IMR-90 (cell line): ENCODE results near the gene SNX22. TPM values are rescaled to one million over a fixed set of nuclear protein-coding genes. Genes with fewer than 3 reads are reported as not detected.
A peak's percentile ranks its signal among the peaks of the same experiment; 100 is the strongest.

Experiments used
- ATAC-seq: fragments of 200-7000 bp; cut with Tn5 transposase; 2 replicates; pipeline ENCODE4 v1.9.1; 2020; ENCODE audit warnings: low read depth, mild to moderate bottlenecking, moderate library complexity
- BruUV-seq: library from RNA; stranded (reverse); fragments of 400-500 nt; replicated peaks from 2 replicates; lab custom pipeline; 2021; lab: Mats Ljungman, UMichigan
- CTCF ChIA-PET: fragments of 300-600 bp; formaldehyde crosslinking; extraction: SDS; loops from one replicate; lab custom pipeline; 2021; ENCODE audit warnings: antibody characterized with exemption; lab: Yijun Ruan, JAX
- POLR2A ChIA-PET: fragments of 300-600 bp; sonication (Branson Sonifier 250); formaldehyde crosslinking; loops from one replicate; lab custom pipeline; 2022; ENCODE audit warnings: antibody characterized with exemption; ENCODE audit not compliant: unreplicated experiment; lab: Charles Lee
- DNase-seq: peaks from one replicate; pipeline ENCODE4 v3.0.0; 2013
- H2AFZ ChIP-seq: replicated peaks from 2 replicates; pipeline ENCODE3; 2013; ENCODE audit warnings: low read length, mild to moderate bottlenecking; ENCODE audit not compliant: poor library complexity
- H2AK5ac ChIP-seq: 2 replicates; pipeline ENCODE4 v1.6.1; 2013; ENCODE audit warnings: low read depth, low read length, inconsistent platforms
- H2AK9ac ChIP-seq: replicated peaks from 2 replicates; pipeline ENCODE3; 2013; ENCODE audit warnings: mild to moderate bottlenecking, low read depth, low read length, moderate library complexity; ENCODE audit not compliant: poor library complexity
- H2BK120ac ChIP-seq: 2 replicates; pipeline ENCODE4 v1.6.1; 2013; ENCODE audit warnings: low read depth, low read length, inconsistent platforms
- H2BK15ac ChIP-seq: 3 replicates; pipeline ENCODE4 v1.6.1; 2013; ENCODE audit warnings: low read depth, low read length, inconsistent platforms
- H2BK20ac ChIP-seq: 2 replicates; pipeline ENCODE4 v1.6.1; 2013; ENCODE audit warnings: low read depth, mild to moderate bottlenecking, inconsistent platforms, low read length, moderate library complexity
- H2BK5ac ChIP-seq: 2 replicates; pipeline ENCODE4 v1.6.1; 2013; ENCODE audit warnings: mild to moderate bottlenecking, low read depth, low read length, inconsistent platforms; ENCODE audit not compliant: poor library complexity, severe bottlenecking
- H3K14ac ChIP-seq: replicated peaks from 2 replicates; pipeline ENCODE4 v1.6.1; 2013; ENCODE audit warnings: low read depth, low read length, inconsistent platforms
- H3K18ac ChIP-seq: 2 replicates; pipeline ENCODE4 v1.6.1; 2013; ENCODE audit warnings: low read depth, low read length, control low read depth
- H3K23ac ChIP-seq: 2 replicates; pipeline ENCODE4 v1.6.1; 2013; ENCODE audit warnings: low read depth, low read length, inconsistent platforms
- H3K27ac ChIP-seq: 2 replicates; pipeline ENCODE4 v1.5.1; 2013; ENCODE audit warnings: mild to moderate bottlenecking, control low read depth, low read length; ENCODE audit not compliant: insufficient read depth
- H3K27me3 ChIP-seq: 2 replicates; pipeline ENCODE4 v1.6.1; 2013; ENCODE audit warnings: low read length; ENCODE audit not compliant: control insufficient read depth, insufficient read depth
- H3K36me3 ChIP-seq: 2 replicates; pipeline ENCODE4 v1.6.1; 2013; ENCODE audit warnings: low read length, mixed read lengths; ENCODE audit not compliant: control insufficient read depth, insufficient read depth
- H3K4ac ChIP-seq: 2 replicates; pipeline ENCODE4 v1.6.1; 2013; ENCODE audit warnings: low read depth, low read length, inconsistent platforms
- H3K4me1 ChIP-seq: 2 replicates; pipeline ENCODE4 v1.6.1; 2013; ENCODE audit warnings: low read length, mixed read lengths; ENCODE audit not compliant: control insufficient read depth, insufficient read depth
- H3K4me2 ChIP-seq: 2 replicates; pipeline ENCODE4 v1.6.1; 2013; ENCODE audit warnings: low read depth, mild to moderate bottlenecking, control low read depth, low read length, moderate library complexity
- H3K4me3 ChIP-seq: 2 replicates; pipeline ENCODE4 v1.5.1; 2013; ENCODE audit warnings: low read depth, mild to moderate bottlenecking, control low read depth, low read length, moderate library complexity; ENCODE audit not compliant: insufficient read depth
- H3K56ac ChIP-seq: 2 replicates; pipeline ENCODE4 v1.6.1; 2013; ENCODE audit warnings: low read length, inconsistent platforms; ENCODE audit not compliant: insufficient read depth; ENCODE audit errors: extremely low read depth
- H3K79me1 ChIP-seq, 2 experiments: 2 replicates each; pipeline ENCODE4 v1.6.1; 2013; ENCODE audit warnings: low read length in 2 of 2, inconsistent platforms in 1 of 2, low read depth in 1 of 2
- H3K9ac ChIP-seq: 2 replicates; pipeline ENCODE4 v1.6.1; 2013; ENCODE audit warnings: low read depth, low read length, control low read depth
- H3K9me1 ChIP-seq: 2 replicates; pipeline ENCODE4 v1.6.1; 2013; ENCODE audit warnings: low read length, inconsistent platforms; ENCODE audit not compliant: insufficient read depth
- H3K9me3 ChIP-seq: 2 replicates; pipeline ENCODE4 v1.6.1; 2013; ENCODE audit warnings: low read length; ENCODE audit not compliant: control insufficient read depth, insufficient read depth
- H4K20me1 ChIP-seq: 2 replicates; pipeline ENCODE4 v1.6.1; 2013; ENCODE audit warnings: low read length, inconsistent platforms; ENCODE audit not compliant: insufficient read depth
- H4K5ac ChIP-seq: 2 replicates; pipeline ENCODE4 v1.6.1; 2013; ENCODE audit warnings: mild to moderate bottlenecking, low read depth, low read length, control low read depth
- H4K8ac ChIP-seq, 2 experiments: 2 replicates each; pipeline ENCODE4 v1.6.1; 2013; ENCODE audit warnings: low read depth in 2 of 2, low read length in 2 of 2, control low read depth in 1 of 2, inconsistent platforms in 1 of 2
- H4K91ac ChIP-seq: 2 replicates; pipeline ENCODE4 v1.6.1; 2013; ENCODE audit warnings: low read depth, low read length, inconsistent platforms; ENCODE audit not compliant: insufficient read depth
- BHLHE40 ChIP-seq: fragments of 150-350 bp; IDR thresholded peaks from 2 replicates; pipeline ENCODE4 v1.6.1; 2016; ENCODE audit warnings: mild to moderate bottlenecking, low read depth, low read length
- CEBPB ChIP-seq: IDR thresholded peaks from 2 replicates; pipeline ENCODE4 v1.6.1; 2012; ENCODE audit warnings: low read depth, low read length, improper control_type of control experiment
- CHD1 ChIP-seq: IDR thresholded peaks from 2 replicates; pipeline ENCODE4 v1.6.1; 2012; ENCODE audit warnings: low read depth, low read length, improper control_type of control experiment
- ELK1 ChIP-seq: fragments of 150-350 bp; IDR thresholded peaks from 2 replicates; pipeline ENCODE4 v1.6.1; 2016; ENCODE audit warnings: low read depth, mild to moderate bottlenecking, low read length, moderate library complexity, borderline replicate concordance
- FOS ChIP-seq: fragments of 150-350 bp; IDR thresholded peaks from 2 replicates; pipeline ENCODE4 v1.6.1; 2016; ENCODE audit warnings: low read depth, low read length
- MAFK ChIP-seq: IDR thresholded peaks from 2 replicates; pipeline ENCODE4 v1.6.1; 2012; ENCODE audit warnings: low read depth, low read length, improper control_type of control experiment
- MAZ ChIP-seq: IDR thresholded peaks from 2 replicates; pipeline ENCODE4 v1.6.1; 2012; ENCODE audit warnings: low read depth, mild to moderate bottlenecking, low read length, improper control_type of control experiment, moderate library complexity, borderline replicate concordance
- MXI1 ChIP-seq: IDR thresholded peaks from 2 replicates; pipeline ENCODE4 v1.6.1; 2012; ENCODE audit warnings: low read depth, mild to moderate bottlenecking, low read length, moderate library complexity, borderline replicate concordance
- NFE2L2 ChIP-seq: fragments of 150-350 bp; IDR thresholded peaks from 2 replicates; pipeline ENCODE4 v1.6.1; 2016; ENCODE audit warnings: low read depth, mild to moderate bottlenecking, low read length
- POLR2A ChIP-seq: IDR thresholded peaks from 2 replicates; pipeline ENCODE4 v1.6.1; 2012; ENCODE audit warnings: mild to moderate bottlenecking, low read depth, low read length
- RCOR1 ChIP-seq: IDR thresholded peaks from 2 replicates; pipeline ENCODE4 v1.6.1; 2012; ENCODE audit warnings: mild to moderate bottlenecking, low read length, improper control_type of control experiment; ENCODE audit not compliant: insufficient replicate concordance
- USF2 ChIP-seq: fragments of 150-350 bp; IDR thresholded peaks from 2 replicates; pipeline ENCODE4 v1.6.1; 2017; ENCODE audit warnings: mild to moderate bottlenecking, antibody characterized with exemption, low read length, low read depth
- WGBS, 2 experiments: methylation state at CpG; one replicate each; pipeline versions ENCODE4 v1.1.5 to v1.1.7; 2013; ENCODE audit warnings: missing lambda C conversion rate in 2 of 2; ENCODE audit not compliant: insufficient read length in 1 of 2; ENCODE audit errors: extremely low coverage in 2 of 2; 5-methylcytosine and 5-hydroxymethylcytosine counted together
- dilution Hi-C: fragments of 300-500 bp; cut with HindIII; formaldehyde crosslinking; loops from one replicate; pipeline ENCODE4 v1.14.3; 2018; ENCODE audit warnings: low sequenced_read_pairs; ENCODE audit not compliant: unreplicated experiment
- in situ Hi-C: fragments of 300-500 bp; cut with MboI; formaldehyde crosslinking; loops from 3 replicates; pipeline ENCODE4 v1.14.3; 2019; ENCODE audit warnings: low sequenced_read_pairs, inconsistent platforms, mixed read lengths
- intact Hi-C: fragments of 100-400 bp; cut with micrococcal nuclease; formaldehyde crosslinking; loops from 2 replicates; pipeline ENCODE4 v1.10.0; 2022
- polyA plus RNA-seq, 3 experiments: library from polyadenylated mRNA; depleted of rRNA; stranded (reverse); fragments of >200 nt; gene quantifications; 2 replicates each; pipeline ENCODE4 v1.2.3, GENCODE V29; 2012; ENCODE audit warnings: low replicate concordance in 1 of 3
- total RNA-seq: library from RNA; depleted of rRNA; stranded (reverse); fragments of >200 nt; gene quantifications from 2 replicates; pipeline ENCODE4 v1.2.3, GENCODE V29; 2012
- TF ChIP-seq, protein P1 (sequence below): conservative IDR thresholded peaks from 2 replicates; pipeline ENCODE4 v1.5.1; 2012; ENCODE audit warnings: mild to moderate bottlenecking, low read depth, low read length, improper control_type of control experiment

The SNX22 gene
- total and polyA plus RNA-seq, 2 of the 4 experiments (the other 2 are of a cell fraction), result 0.12 to 0.18 TPM

GRCh38 chr15:64153480-64154367, 2.2 kb downstream of the SNX22 start:
- Histone ChIP-seq H2AK9ac (peak overlapping the region; percentile 84), H4K5ac (no peak overlapping the region), H3K79me1 (peaks cover 11 to 16% of the 10 kb centered on the region in 2 experiments), H3K27me3 (peaks cover 15% of the 10 kb centered on the region), H3K18ac (no peak overlapping the region), H2BK20ac (no peak overlapping the region), H3K4me3 (no peak overlapping the region), H3K9me3 (no peaks in the 10 kb centered on the region), H4K91ac (no peak overlapping the region), H2BK120ac (no peak overlapping the region), H3K9ac (no peak overlapping the region), H2AK5ac (no peak overlapping the region), H3K4me2 (no peak overlapping the region), H2BK5ac (no peak overlapping the region), H3K14ac (no peak overlapping the region), H3K23ac (no peak overlapping the region), H3K56ac (no peak overlapping the region), H4K20me1 (peaks cover 47% of the 10 kb centered on the region), H3K4ac (no peak overlapping the region), H2BK15ac (no peak overlapping the region), H3K27ac (no peak overlapping the region), H3K9me1 (peaks cover 3% of the 10 kb centered on the region; the same call in 1 of the 2 replicates), H3K4me1 (peaks cover 2% of the 10 kb centered on the region; the same call in 1 of the 2 replicates), H2AFZ (peak overlapping the region; percentile 55), H4K8ac (peak overlapping the region in 1 of 2 experiments; percentile 42; a peak in 1 of 4 replicates), H3K36me3 (peaks cover 41% of the 10 kb centered on the region)
- WGBS, 2 experiments, result no CpG with 5 or more reads among the region's 12 CpGs
- DNase-seq (peak; percentile 79), ATAC-seq (peak; percentile 85)
- dilution Hi-C loops, result no loop called here
- in situ Hi-C loops, result no loop called here
- no TSS peak for BruUV-seq
- ChIA-PET CTCF (interaction anchor here (0.6 to 1.3 kb wide), 5 partner anchors 9 to 22 kb away, joined by 3 to 5 read pairs (median 4); partner anchors contain the start of gene PPIB), POLR2A (interaction anchor here (1.7 kb wide), 1 partner anchor 9 kb away, joined by 7 read pairs; the partner anchor contains the start of gene PPIB)
- intact Hi-C loops, result no loop called here
- TF ChIP-seq USF2 (no peak), CEBPB (no peak), MAFK (no peak), POLR2A (peak; percentile 72; the same call in 1 of the 2 replicates), RCOR1 (no peak), ELK1 (no peak), NFE2L2 (no peak), MXI1 (peak; percentile 44; the same call in 1 of the 2 replicates), MAZ (peak; percentile 43; the same call in 1 of the 2 replicates), FOS (no peak), CHD1 (no peak), BHLHE40 (no peak)
- TF ChIP-seq, protein P1, sequence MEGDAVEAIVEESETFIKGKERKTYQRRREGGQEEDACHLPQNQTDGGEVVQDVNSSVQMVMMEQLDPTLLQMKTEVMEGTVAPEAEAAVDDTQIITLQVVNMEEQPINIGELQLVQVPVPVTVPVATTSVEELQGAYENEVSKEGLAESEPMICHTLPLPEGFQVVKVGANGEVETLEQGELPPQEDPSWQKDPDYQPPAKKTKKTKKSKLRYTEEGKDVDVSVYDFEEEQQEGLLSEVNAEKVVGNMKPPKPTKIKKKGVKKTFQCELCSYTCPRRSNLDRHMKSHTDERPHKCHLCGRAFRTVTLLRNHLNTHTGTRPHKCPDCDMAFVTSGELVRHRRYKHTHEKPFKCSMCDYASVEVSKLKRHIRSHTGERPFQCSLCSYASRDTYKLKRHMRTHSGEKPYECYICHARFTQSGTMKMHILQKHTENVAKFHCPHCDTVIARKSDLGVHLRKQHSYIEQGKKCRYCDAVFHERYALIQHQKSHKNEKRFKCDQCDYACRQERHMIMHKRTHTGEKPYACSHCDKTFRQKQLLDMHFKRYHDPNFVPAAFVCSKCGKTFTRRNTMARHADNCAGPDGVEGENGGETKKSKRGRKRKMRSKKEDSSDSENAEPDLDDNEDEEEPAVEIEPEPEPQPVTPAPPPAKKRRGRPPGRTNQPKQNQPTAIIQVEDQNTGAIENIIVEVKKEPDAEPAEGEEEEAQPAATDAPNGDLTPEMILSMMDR, result peak; percentile 96
